Sigmoid colon (tissue), 4 donors: Measurements from ENCODE around the gene NTMT2.

ENCODE experiments used
- EP300 ChIP-seq, 4 donors: sonication (generic); formaldehyde crosslinking; IDR thresholded peaks; one replicate each; pipeline ENCODE4 v1.6.1; 2017; ENCODE audit warnings: antibody characterized with exemption in 4 of 4
- TF ChIP-seq, protein P1 (sequence below), 4 experiments: fragments of 450-650 bp in 3 of 4; fragments of 200-600 bp in 1 of 4; IDR thresholded peaks; one replicate each; pipeline ENCODE4 v1.5.1; 2016 to 2019; ENCODE audit warnings: antibody characterized with exemption in 4 of 4, mild to moderate bottlenecking in 3 of 4, moderate library complexity in 2 of 4

DNA sequence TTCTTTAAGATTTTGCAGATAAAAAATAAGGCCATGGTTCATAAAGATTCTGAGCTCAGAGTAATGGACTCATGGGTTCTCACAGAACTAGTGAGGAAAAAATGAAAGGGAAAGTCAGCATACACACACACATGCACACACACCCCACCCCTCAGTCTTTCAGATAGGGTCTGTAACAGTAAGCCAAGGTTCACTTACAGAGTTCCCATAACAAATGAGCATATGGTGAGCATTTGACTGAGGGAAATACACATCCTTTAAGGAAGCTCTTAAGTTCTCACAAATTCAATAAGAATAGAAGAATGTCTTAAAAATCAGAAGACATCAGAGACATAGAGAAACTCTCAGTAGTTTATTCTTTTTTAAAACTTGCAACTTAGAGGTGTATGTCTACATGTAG is 57.9 kb downstream of the NTMT2 start:
- TF ChIP-seq, protein P1, sequence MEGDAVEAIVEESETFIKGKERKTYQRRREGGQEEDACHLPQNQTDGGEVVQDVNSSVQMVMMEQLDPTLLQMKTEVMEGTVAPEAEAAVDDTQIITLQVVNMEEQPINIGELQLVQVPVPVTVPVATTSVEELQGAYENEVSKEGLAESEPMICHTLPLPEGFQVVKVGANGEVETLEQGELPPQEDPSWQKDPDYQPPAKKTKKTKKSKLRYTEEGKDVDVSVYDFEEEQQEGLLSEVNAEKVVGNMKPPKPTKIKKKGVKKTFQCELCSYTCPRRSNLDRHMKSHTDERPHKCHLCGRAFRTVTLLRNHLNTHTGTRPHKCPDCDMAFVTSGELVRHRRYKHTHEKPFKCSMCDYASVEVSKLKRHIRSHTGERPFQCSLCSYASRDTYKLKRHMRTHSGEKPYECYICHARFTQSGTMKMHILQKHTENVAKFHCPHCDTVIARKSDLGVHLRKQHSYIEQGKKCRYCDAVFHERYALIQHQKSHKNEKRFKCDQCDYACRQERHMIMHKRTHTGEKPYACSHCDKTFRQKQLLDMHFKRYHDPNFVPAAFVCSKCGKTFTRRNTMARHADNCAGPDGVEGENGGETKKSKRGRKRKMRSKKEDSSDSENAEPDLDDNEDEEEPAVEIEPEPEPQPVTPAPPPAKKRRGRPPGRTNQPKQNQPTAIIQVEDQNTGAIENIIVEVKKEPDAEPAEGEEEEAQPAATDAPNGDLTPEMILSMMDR (IDR thresholded peaks at IDR 0.05): no peak
- TF ChIP-seq EP300 (IDR thresholded peaks at IDR 0.05): no peak
